ENCODE measurements around the gene CDKN2AIP.

- TF ChIP-seq CTCF (IDR thresholded peaks at IDR 0.05) (no peak), POLR2A (IDR thresholded peaks at IDR 0.05) (no peak)
Measured at GRCh38 chr4:183467246-183467645, 22.8 kb downstream of the CDKN2AIP start.

Measured in tibial nerve (tissue), 3 donors.